ENCODE results near the gene ARL3.

Gene ARL3

GRCh38 chr10:102649797-102650654 is 64.2 kb downstream of the ARL3 start:
- no peak for DNase-seq

- no peak for DNase-seq
Observed at GRCh38 chr10:102648889-102649796, 65.1 kb downstream of the ARL3 start.

DNA sequence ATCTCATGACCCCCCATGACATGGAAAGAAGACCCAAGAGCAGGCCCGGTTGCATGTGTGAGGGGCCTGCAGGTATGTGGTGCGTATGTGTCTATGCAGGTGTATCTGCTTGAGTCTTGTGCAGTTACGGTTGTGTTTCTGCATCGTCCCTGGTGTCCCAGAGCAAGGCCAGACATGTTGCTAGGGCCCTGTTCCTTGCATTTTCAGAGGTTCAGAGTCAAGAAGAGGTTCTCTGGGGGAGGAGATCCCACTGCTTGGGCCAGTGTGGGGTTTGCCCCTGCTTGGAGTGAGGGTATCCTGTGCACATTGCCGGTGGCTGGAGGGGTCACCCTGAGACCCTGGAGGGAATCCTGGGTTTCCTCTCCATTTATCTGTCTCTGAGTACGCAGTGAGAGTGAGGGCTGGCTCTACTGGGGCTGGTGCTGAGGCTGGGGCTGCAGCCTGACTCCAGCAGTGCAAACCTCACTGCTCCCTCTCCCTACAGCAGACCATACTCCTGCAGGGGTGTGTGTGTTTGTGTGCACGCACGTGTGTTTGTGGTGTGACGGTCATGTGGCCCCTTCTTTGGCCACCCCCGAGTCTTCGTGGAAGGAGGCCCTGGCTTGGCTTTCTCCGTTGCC is 65.8 kb downstream of the ARL3 start:
- DNase-seq, result no peak

DNA sequence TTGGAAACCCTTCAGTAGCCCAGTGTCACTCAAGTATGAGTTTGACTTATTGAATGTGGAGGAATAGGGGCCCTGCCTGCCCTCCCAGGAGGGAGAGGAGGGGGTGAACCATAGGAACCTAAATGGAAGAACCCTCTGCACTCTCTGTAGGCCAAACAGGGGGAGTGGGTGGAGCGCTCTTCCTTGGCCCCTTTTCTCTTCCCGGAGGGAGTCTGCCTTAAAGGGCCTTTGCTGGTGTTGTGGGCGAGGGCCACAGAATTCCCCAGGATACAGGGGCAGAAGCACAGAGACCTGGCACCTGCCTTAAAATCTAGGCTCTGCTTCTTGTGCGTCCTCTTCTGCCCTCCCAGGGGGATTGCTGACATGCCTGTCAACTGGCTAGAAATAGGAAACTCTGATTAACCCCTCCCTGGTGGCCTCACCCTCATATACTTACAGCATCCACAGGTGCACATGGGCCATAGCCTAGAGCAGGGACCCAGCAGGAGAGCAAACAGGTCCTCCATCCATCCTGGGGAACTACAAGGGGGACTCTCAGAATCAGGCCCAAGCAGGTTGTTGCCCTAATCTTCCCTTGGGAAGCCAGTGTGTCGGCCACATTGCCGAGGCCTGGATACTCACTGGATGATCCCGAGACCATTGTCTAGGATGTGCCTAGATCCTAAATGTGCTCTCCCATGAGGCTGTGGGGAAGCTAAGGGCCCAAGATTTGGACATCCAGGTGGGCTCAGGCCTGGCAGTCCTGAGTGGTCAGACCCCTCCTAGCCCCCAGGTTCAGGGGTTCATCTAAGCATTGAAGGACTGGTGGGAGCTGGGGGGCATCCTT is 66.5 kb downstream of the ARL3 start:
- no peak for DNase-seq

DNA sequence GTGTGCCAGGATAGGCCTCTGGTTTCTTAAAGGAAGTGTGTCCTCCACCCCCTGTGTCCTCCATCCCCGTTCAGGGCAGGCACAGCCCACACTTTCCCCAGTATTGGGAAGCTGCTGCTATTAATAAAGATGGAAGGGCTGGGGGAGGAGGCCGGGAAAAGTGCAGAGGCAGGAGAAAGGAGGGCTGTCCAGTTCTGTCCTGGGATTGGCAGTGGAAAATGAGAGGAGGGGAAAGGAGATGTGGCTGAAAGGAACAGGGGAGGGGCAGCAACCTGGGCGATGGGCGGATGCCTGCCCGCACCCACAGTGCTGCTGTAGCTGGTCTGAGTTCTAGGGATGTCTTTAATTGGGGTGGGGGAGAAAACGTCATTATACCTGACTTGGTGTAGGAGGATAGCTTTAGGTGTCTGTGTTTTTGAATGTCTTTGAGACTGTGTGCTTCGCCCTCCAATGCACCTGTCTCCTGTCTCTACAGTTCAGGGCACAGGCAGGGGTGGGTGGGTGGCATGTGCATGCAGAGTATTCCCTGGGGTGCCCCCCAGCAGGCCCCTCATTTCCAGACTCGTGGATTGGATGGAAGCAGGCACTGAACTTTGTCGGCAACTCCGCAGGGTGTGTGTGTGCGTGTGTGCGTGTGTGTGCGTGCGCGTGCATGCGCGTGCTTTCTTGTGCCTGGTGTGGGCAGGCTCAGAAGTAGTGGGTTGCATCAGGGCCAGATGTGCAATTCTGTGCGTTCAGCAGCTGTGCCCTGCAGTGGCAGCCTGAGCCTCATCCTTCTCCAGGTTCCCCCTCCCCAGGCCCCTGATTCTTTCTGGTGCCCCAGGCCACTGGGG is 67.4 kb downstream of the ARL3 start:
- peak; percentile 47 for DNase-seq

GRCh38 chr10:102645741-102646609 is 68.2 kb downstream of the ARL3 start:
- DNase-seq, result peak; percentile 69

DNA sequence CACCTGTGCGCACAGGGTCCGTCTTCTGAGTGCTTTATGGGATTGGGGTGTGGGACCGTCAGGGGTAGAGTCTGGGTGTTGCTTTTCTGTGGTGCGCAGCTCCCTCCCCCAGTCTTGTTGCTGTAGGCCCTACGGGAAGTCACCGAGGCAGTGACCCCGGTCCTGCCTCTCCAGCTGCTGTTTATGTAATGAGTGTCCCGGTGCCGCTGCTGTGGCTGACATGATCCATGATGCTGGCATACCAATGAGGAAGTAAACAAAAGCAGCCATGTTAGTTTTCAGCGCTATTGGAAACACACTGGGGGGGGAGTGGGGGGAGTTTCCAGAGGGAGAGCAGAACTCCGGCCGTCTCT is 68.8 kb downstream of the ARL3 start:
- peak; percentile 53 for DNase-seq

DNA sequence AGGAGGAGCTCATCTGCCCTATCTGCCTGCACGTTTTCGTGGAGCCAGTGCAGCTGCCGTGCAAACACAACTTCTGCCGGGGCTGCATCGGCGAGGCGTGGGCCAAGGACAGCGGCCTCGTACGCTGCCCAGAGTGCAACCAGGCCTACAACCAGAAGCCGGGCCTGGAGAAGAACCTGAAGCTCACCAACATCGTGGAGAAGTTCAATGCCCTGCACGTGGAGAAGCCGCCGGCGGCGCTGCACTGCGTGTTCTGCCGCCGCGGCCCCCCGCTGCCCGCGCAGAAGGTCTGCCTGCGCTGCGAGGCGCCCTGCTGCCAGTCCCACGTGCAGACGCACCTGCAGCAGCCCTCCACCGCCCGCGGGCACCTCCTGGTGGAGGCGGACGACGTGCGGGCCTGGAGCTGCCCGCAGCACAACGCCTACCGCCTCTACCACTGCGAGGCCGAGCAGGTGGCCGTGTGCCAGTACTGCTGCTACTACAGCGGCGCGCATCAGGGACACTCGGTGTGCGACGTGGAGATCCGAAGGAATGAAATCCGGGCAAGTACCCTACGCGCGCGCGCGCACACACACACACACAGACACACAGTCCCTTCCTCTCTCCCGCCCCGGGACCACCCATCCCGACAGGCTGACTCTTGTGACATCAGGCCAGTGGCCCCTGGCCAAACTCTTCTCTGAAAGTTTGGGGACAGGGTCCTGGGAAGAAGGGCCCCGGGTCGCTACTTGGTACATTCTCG is 69.4 kb downstream of the ARL3 start:
- DNase-seq, result peak; percentile 80

- DNase-seq, result peak; percentile 70
Observed at GRCh38 chr10:102644066-102644645, 70.0 kb downstream of the ARL3 start, which contains the start of gene TRIM8. Gene TRIM8, plus strand, starts transcription at chr10:102644479. Its CDS starts 139 bp downstream, at chr10:102644618.

GRCh38 chr10:102643336-102644065 is 70.7 kb downstream of the ARL3 start:
- DNase-seq, result no peak

GRCh38 chr10:102642736-102643335 is 71.4 kb downstream of the ARL3 start:
- peak; percentile 47 for DNase-seq

DNA sequence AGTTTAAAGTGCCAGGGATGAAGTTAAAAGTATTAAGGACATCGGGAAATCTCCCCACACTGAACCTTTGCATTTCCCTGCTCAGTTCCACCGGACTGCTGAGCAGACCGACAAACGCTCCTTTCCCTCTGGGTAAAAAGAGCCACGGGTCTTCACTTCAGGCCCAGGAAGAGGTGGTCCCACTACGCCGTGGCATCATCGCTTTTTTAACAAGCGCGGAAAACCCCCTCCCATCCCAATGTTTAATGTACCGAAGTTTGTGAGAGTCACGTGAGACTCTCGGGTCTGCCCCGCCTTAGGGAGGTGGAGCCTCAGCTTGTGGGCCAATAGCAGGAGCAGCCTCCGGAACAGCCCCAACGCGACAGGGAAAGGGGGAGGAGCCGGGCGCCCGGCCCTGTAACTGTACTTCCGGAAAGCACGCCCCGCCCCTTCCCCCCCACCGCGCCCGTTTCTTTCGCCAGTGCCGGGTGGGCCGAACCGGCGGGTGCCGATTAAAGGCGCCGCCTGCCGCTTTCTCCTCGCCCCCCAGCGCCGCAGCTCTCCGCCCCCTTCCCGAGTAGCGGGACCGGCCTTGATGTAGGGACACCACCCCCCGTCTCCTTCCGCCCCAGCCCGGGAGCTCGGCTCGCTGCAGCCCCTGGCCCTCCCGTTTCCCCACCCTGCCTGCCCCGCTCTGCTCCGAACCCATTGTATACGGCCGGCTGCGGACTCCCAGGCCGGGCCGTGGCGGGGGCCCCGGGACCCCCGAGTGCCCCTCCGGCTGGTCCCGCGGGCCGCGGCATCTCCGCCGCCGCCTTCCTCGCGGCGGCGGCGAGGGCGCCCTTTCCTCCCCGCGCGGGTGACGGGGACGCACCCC is 72.1 kb downstream of the ARL3 start:
- DNase-seq, result peak; percentile 95

- no peak for DNase-seq
Observed at GRCh38 chr10:102641402-102641801, 72.8 kb downstream of the ARL3 start.

GRCh38 chr10:102639537-102639936 is 74.7 kb downstream of the ARL3 start:
- no peak for DNase-seq

- DNase-seq, result no peak
Observed at GRCh38 chr10:102635377-102635776, 78.8 kb downstream of the ARL3 start.

DNA sequence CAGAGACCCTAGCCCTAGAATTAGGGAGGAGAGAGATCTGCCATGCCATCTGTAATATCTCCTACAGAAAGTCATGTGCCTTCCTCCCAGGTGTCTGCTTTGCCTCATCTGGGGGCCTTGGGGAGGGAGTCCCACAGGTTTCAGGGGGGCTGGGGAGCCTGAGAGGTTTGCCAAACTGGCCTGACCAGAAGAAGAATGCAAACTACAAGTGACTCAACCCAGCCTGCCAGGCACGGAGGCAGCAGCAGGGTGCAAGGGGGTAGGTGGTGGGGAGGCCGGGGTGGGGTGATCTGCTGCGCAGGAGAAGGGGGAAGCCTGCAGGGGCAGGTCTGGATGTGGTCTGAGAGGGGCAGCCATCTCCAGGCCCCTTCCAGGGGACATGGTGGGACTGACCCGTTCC is 79.5 kb downstream of the ARL3 start:
- DNase-seq, result no peak

DNA sequence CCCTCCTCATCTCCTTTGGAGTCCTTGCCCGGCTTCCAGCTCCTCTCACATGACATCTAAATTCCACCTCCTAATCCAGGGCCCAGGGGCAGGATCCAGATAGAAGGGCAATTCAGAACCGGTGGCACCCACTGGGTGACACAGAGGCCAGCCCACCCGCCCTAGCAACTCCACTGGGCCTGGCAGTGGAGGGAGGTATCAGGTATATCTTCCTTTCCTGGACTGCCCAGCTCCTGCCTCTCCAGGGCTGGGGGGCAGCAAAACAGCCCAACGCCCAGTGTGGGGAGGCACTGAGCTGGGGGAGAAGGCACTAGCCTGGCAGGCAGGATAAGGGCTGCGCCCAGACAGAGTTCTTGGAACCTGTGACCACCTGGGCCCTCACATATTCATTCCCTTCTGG is 80.3 kb downstream of the ARL3 start:
- DNase-seq, result no peak

All from activated CD4-positive, CD25-positive, alpha-beta regulatory T cell treated with anti-CD3 and anti-CD28 coated beads, Interleukin-2, amount 50 U/mL, for 72 hours (primary cell).